ENCODE data around the gene ELL2. TPM values are rescaled to one million over a fixed set of nuclear protein-coding genes. Genes with fewer than 3 reads are reported as not detected.

The ELL2 gene
- polyA plus RNA-seq, 1 of the 3 experiments (the other 2 are of a cell fraction), result 18.4 TPM

DNA sequence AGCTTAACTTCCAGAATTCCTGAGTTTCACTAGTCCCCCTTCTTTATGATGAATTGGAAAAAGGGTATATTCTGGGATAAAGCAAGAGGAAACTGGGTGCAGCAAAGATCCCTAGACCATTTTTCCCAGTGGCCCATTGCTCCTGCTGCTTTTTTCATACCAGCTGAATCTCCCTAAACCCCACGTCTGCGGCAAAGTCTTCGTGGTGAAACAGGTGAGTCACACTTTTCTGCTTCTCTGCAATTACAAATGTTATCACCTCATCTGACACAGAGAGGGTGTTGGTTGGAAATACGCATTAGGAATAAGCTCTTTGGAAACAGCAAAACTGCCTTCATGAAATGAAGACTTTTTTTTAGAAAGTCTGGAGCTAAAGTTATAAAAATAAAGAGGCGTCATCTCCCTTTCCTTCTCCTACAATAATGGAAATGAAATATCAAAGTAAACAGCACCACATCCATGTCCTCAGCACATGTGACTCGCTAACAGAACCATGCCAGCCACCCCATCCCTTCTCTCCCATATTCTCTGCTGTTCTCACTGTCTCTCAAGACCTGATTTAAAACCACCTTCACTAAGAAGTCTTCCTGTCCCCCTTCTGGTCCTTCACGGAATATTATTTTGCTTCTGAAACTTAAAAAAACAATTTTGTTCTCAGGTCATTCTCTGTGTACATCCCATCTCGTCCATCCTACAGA, 99.6 kb downstream of the ELL2 start:
- Histone ChIP-seq H3K27me3 (ENCODE audit: insufficient read depth) (no peaks in the 10 kb centered on the region), H2AFZ (ENCODE audit: low read depth) (peak overlapping the region; percentile 2; the same call in 1 of the 2 replicates), H3K27ac (ENCODE audit: low read depth in 2 of 2, low read length in 1 of 2) (peak overlapping the region; percentile 76 to 95; a peak in 3 of 4 replicates), H3K79me2 (ENCODE audit: insufficient read depth) (no peaks in the 10 kb centered on the region), H3K9ac (peak overlapping the region; percentile 62), H3F3A (replicated peaks; ENCODE audit: insufficient read depth) (peaks cover 61% of the 10 kb centered on the region), H3K36me3 (replicated peaks in 1 of 2; ENCODE audit: control insufficient read depth in 1 of 2, insufficient read depth in 2 of 2, low read length in 1 of 2) (no peaks in the 10 kb centered on the region), H3K4me2 (peak overlapping the region; percentile 54), H3K9me3 (no peaks in the 10 kb centered on the region), H3K9me2 (no peaks in the 10 kb centered on the region), H4K20me1 (ENCODE audit: insufficient read depth) (no peaks in the 10 kb centered on the region), H3K4me1 (ENCODE audit: control insufficient read depth in 1 of 2, insufficient read depth in 2 of 2, low read depth in 1 of 2, low read length in 1 of 2) (peaks cover 2 to 35% of the 10 kb centered on the region in 2 experiments; a peak in 3 of 4 replicates), H3K4me3 (ENCODE audit: low read depth in 2 of 2, low read length in 1 of 2) (no peak overlapping the region)
- 66% methylated on average over 8 of the region's 8 CpGs for WGBS (ENCODE audit: low lambda C conversion rate)
- ChIA-PET CTCF (interaction anchor here (1.0 to 12.9 kb wide), 7 partner anchors 9 to 474 kb away, joined by 3 to 157 read pairs (median 4); no protein-coding TSS in a partner anchor), POLR2A (no interaction called here)
- no peak for TF ChIP-seq JUND (IDR thresholded peaks at IDR 0.05)
- TF ChIP-seq, protein P1, sequence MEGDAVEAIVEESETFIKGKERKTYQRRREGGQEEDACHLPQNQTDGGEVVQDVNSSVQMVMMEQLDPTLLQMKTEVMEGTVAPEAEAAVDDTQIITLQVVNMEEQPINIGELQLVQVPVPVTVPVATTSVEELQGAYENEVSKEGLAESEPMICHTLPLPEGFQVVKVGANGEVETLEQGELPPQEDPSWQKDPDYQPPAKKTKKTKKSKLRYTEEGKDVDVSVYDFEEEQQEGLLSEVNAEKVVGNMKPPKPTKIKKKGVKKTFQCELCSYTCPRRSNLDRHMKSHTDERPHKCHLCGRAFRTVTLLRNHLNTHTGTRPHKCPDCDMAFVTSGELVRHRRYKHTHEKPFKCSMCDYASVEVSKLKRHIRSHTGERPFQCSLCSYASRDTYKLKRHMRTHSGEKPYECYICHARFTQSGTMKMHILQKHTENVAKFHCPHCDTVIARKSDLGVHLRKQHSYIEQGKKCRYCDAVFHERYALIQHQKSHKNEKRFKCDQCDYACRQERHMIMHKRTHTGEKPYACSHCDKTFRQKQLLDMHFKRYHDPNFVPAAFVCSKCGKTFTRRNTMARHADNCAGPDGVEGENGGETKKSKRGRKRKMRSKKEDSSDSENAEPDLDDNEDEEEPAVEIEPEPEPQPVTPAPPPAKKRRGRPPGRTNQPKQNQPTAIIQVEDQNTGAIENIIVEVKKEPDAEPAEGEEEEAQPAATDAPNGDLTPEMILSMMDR (IDR thresholded peaks at IDR 0.05), result peak; percentile 18; the same call in 1 of the 2 replicates
- DNase-seq, result no peak

DNA sequence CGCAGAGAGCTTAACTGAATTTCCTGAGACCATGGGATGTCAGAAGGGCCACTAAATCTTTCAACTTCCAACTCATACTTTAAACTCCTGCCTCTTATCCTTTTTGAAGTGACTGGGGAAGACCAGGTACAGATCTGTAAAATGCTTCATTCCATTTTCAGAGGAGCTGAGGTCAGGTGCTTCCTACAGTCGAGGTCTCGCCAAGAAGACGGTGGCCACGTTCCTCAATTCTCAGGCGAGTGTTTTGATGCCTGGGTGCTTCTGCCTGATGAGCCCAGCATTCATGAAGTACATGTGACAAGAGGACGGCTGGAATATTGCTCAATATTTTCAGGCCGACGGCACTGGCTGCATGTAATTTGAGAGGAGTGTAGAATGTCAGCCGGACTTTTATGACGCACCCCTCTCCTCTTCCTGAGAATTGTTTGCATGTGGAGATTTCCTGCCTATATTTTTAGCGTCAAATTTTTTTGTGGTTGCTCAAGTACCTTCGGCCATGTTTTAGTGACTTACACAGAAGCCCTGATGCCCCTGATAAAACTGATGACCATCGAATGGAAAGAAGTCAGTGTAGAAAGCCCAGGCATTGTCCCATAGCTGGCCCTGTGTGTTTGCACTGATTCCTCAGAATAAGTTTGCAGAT, 100.3 kb downstream of the ELL2 start:
- H3K4me3 ChIP-seq (ENCODE audit: low read depth in 2 of 2, low read length in 1 of 2), result no peak overlapping the region
- CTCF ChIA-PET, result interaction anchor here (1.0 to 12.9 kb wide), 5 partner anchors 10 to 475 kb away, joined by 3 to 157 read pairs (median 5); no protein-coding TSS in a partner anchor
- TF ChIP-seq YY1 (IDR thresholded peaks at IDR 0.05; ENCODE audit: low read depth), result peak; percentile 78
- TF ChIP-seq, protein P2, sequence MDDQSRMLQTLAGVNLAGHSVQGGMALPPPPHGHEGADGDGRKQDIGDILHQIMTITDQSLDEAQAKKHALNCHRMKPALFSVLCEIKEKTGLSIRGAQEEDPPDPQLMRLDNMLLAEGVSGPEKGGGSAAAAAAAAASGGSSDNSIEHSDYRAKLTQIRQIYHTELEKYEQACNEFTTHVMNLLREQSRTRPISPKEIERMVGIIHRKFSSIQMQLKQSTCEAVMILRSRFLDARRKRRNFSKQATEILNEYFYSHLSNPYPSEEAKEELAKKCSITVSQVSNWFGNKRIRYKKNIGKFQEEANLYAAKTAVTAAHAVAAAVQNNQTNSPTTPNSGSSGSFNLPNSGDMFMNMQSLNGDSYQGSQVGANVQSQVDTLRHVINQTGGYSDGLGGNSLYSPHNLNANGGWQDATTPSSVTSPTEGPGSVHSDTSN (IDR thresholded peaks at IDR 0.05), result peak; percentile 70
- no peak for TF ChIP-seq EZH2phosphoT487 (IDR thresholded peaks at IDR 0.05; ENCODE audit: borderline replicate concordance, low read depth)
- no peak for TF ChIP-seq ELF1 (IDR thresholded peaks at IDR 0.05)
- TF ChIP-seq, protein P1 (IDR thresholded peaks at IDR 0.05), result no peak
- TF ChIP-seq FOSL2 (IDR thresholded peaks at IDR 0.05; ENCODE audit: borderline replicate concordance, low read depth), result peak; percentile 72; the same call in 1 of the 2 replicates
- peak in 1 of 2 experiments; percentile 72; a peak in 2 of 4 replicates for TF ChIP-seq EP300 (IDR thresholded peaks at IDR 0.05; ENCODE audit: borderline replicate concordance in 1 of 2, low read depth in 1 of 2, low read length in 1 of 2)
- TF ChIP-seq, protein P3, sequence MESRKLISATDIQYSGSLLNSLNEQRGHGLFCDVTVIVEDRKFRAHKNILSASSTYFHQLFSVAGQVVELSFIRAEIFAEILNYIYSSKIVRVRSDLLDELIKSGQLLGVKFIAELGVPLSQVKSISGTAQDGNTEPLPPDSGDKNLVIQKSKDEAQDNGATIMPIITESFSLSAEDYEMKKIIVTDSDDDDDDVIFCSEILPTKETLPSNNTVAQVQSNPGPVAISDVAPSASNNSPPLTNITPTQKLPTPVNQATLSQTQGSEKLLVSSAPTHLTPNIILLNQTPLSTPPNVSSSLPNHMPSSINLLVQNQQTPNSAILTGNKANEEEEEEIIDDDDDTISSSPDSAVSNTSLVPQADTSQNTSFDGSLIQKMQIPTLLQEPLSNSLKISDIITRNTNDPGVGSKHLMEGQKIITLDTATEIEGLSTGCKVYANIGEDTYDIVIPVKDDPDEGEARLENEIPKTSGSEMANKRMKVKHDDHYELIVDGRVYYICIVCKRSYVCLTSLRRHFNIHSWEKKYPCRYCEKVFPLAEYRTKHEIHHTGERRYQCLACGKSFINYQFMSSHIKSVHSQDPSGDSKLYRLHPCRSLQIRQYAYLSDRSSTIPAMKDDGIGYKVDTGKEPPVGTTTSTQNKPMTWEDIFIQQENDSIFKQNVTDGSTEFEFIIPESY (IDR thresholded peaks at IDR 0.05; ENCODE audit: borderline replicate concordance, low read depth), result 0 out of 2 replicates have a peak, but pooled peaks have one; percentile 23
- TF ChIP-seq, protein P4, sequence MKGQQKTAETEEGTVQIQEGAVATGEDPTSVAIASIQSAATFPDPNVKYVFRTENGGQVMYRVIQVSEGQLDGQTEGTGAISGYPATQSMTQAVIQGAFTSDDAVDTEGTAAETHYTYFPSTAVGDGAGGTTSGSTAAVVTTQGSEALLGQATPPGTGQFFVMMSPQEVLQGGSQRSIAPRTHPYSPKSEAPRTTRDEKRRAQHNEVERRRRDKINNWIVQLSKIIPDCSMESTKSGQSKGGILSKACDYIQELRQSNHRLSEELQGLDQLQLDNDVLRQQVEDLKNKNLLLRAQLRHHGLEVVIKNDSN (IDR thresholded peaks at IDR 0.05; ENCODE audit: borderline replicate concordance, low read depth), result peak; percentile 41; the same call in 1 of the 2 replicates
- TF ChIP-seq SIN3A (IDR thresholded peaks at IDR 0.05; ENCODE audit: borderline replicate concordance, low read depth, low read length), result 0 out of 2 replicates have a peak, but pooled peaks have one; percentile 40
- TF ChIP-seq RXRA (IDR thresholded peaks at IDR 0.05; ENCODE audit: borderline replicate concordance, low read depth), result peak; percentile 61; the same call in 1 of the 2 replicates
- peak; percentile 86 for TF ChIP-seq MEF2A (IDR thresholded peaks at IDR 0.05; ENCODE audit: borderline replicate concordance, low read depth)
- peak; percentile 72 for TF ChIP-seq JUND (IDR thresholded peaks at IDR 0.05)
- peak; percentile 78 for TF ChIP-seq TEAD4 (IDR thresholded peaks at IDR 0.05; ENCODE audit: borderline replicate concordance, insufficient read depth)
- TF ChIP-seq POLR2AphosphoS5 (IDR thresholded peaks at IDR 0.05; ENCODE audit: low read depth, low read length), result peak; percentile 18; the same call in 1 of the 2 replicates

More for the DNA sequence above, 100.3 kb downstream of the ELL2 start:
- H3F3A ChIP-seq (replicated peaks; ENCODE audit: insufficient read depth), result peaks cover 56% of the 10 kb centered on the region
- POLR2A ChIA-PET, result no interaction called here
- H3K79me2 ChIP-seq (ENCODE audit: insufficient read depth), result no peaks in the 10 kb centered on the region
- H3K9me3 ChIP-seq, result no peaks in the 10 kb centered on the region
- H3K4me1 ChIP-seq (ENCODE audit: control insufficient read depth in 1 of 2, insufficient read depth in 2 of 2, low read depth in 1 of 2, low read length in 1 of 2), result peaks cover 2 to 35% of the 10 kb centered on the region in 2 experiments; a peak in 3 of 4 replicates
- WGBS (ENCODE audit: low lambda C conversion rate), result 45% methylated on average over 14 of the region's 14 CpGs
- no peak for DNase-seq
- H3K27ac ChIP-seq (ENCODE audit: low read depth in 2 of 2, low read length in 1 of 2), result peak overlapping the region; percentile 76 to 95; a peak in 3 of 4 replicates
- H3K9ac ChIP-seq, result peak overlapping the region; percentile 69
- no peaks in the 10 kb centered on the region for H4K20me1 ChIP-seq (ENCODE audit: insufficient read depth)
- no peaks in the 10 kb centered on the region for H3K36me3 ChIP-seq (replicated peaks in 1 of 2; ENCODE audit: control insufficient read depth in 1 of 2, insufficient read depth in 2 of 2, low read length in 1 of 2)
- no peaks in the 10 kb centered on the region for H3K27me3 ChIP-seq (ENCODE audit: insufficient read depth)
- peak overlapping the region; percentile 2; the same call in 1 of the 2 replicates for H2AFZ ChIP-seq (ENCODE audit: low read depth)
- H3K4me2 ChIP-seq, result peak overlapping the region; percentile 54
- no peaks in the 10 kb centered on the region for H3K9me2 ChIP-seq

Data from SK-N-SH (cell line).